WTC11 (cell line): ENCODE measurements around the gene ERH. TPM values are rescaled to one million over a fixed set of nuclear protein-coding genes. Genes with fewer than 3 reads are reported as not detected.

ENCODE experiments used
- ATAC-seq: fragments of 200-7000 bp; cut with Tn5 transposase; 2 replicates; pipeline ENCODE4 v1.10.0; 2021; ENCODE audit warnings: mild to moderate bottlenecking, moderate library complexity
- CTCF ChIA-PET: fragments of 300-600 bp; sonication (Branson Sonifier 250); formaldehyde crosslinking; loops from one replicate; lab custom pipeline; 2021; ENCODE audit warnings: antibody characterized with exemption; lab: Charles Lee
- POLR2A ChIA-PET: fragments of 350-600 bp; sonication (Branson Sonifier 250); formaldehyde crosslinking; loops from one replicate; lab custom pipeline; 2021; ENCODE audit warnings: antibody characterized with exemption; lab: Charles Lee
- DNase-seq: peaks from one replicate; pipeline ENCODE4 v3.0.0; 2021; ENCODE audit warnings: low spot score
- H3K27ac Mint-ChIP-seq: 2 replicates; pipeline ENCODE4 v1.8.0; 2021; ENCODE audit warnings: mixed read lengths
- H3K27me3 Mint-ChIP-seq: 2 replicates; pipeline ENCODE4 v1.8.0; 2021; ENCODE audit warnings: low read depth, mild to moderate bottlenecking, moderate library complexity, mixed read lengths
- H3K36me3 Mint-ChIP-seq: 2 replicates; pipeline ENCODE4 v1.8.0; 2021; ENCODE audit warnings: mixed read lengths
- H3K4me1 Mint-ChIP-seq: 2 replicates; pipeline ENCODE4 v1.8.0; 2022; ENCODE audit warnings: mixed read lengths
- H3K4me3 Mint-ChIP-seq: 2 replicates; pipeline ENCODE4 v1.8.0; 2021; ENCODE audit warnings: mild to moderate bottlenecking, moderate library complexity, mixed read lengths
- H3K9me3 Mint-ChIP-seq: 2 replicates; pipeline ENCODE4 v1.8.0; 2021; ENCODE audit warnings: mixed read lengths
- ATF1 ChIP-seq: sonication (generic); formaldehyde crosslinking; IDR thresholded peaks from 2 replicates; pipeline ENCODE4 v1.8.1; 2023; ENCODE audit warnings: mild to moderate bottlenecking, moderate library complexity, missing genetic modification reagents
- GTF2I ChIP-seq: fragments of 250-450 bp; sonication (Bioruptor Pico); conservative IDR thresholded peaks from 2 replicates; pipeline ENCODE4 v1.4.0; 2021; ENCODE audit warnings: mild to moderate bottlenecking
- NR3C1 ChIP-seq: sonication (generic); formaldehyde crosslinking; conservative IDR thresholded peaks from 2 replicates; pipeline ENCODE4 v1.8.1; 2023; ENCODE audit warnings: low read depth, mild to moderate bottlenecking, missing genetic modification reagents
- PRRX2 ChIP-seq: fragments of 250-450 bp; sonication (Bioruptor Pico); IDR thresholded peaks from 2 replicates; pipeline ENCODE4 v1.8.0; 2021; ENCODE audit warnings: mild to moderate bottlenecking
- SMAD4 ChIP-seq: sonication (generic); formaldehyde crosslinking; IDR thresholded peaks from 2 replicates; pipeline ENCODE4 v1.8.0; 2022; ENCODE audit warnings: mild to moderate bottlenecking, missing genetic modification reagents
- ZNF219 ChIP-seq: sonication (generic); formaldehyde crosslinking; IDR thresholded peaks from 2 replicates; pipeline ENCODE4 v1.8.0; 2023; ENCODE audit warnings: missing genetic modification reagents, mild to moderate bottlenecking, borderline replicate concordance
- ZNF263 ChIP-seq: sonication (generic); formaldehyde crosslinking; IDR thresholded peaks from 2 replicates; pipeline ENCODE4 v1.8.1; 2022; ENCODE audit warnings: low read depth, mild to moderate bottlenecking, moderate library complexity, missing genetic modification reagents
- total RNA-seq: library from RNA; stranded (reverse); gene quantifications from 3 replicates; pipeline ENCODE4 v1.2.3, GENCODE V29; 2021
- TF ChIP-seq, protein P1 (sequence below): fragments of 250-450 bp; sonication (Bioruptor Pico); IDR thresholded peaks from 2 replicates; pipeline ENCODE4 v1.9.0; 2021; ENCODE audit warnings: mild to moderate bottlenecking
- TF ChIP-seq, protein P2 (sequence below): sonication (generic); formaldehyde crosslinking; IDR thresholded peaks from 2 replicates; pipeline ENCODE4 v1.8.1; 2023; ENCODE audit warnings: mild to moderate bottlenecking, missing genetic modification reagents, moderate library complexity
- TF ChIP-seq, protein P3 (sequence below): sonication (generic); formaldehyde crosslinking; IDR thresholded peaks from 2 replicates; pipeline ENCODE4 v1.8.0; 2022; ENCODE audit warnings: mild to moderate bottlenecking, missing genetic modification reagents
- TF ChIP-seq, protein P4 (sequence below): fragments of 250-450 bp; sonication (Bioruptor Pico); IDR thresholded peaks from 2 replicates; pipeline ENCODE4 v1.9.0; 2021; ENCODE audit warnings: moderate library complexity, mild to moderate bottlenecking, inconsistent platforms, borderline replicate concordance
- TF ChIP-seq, protein P5 (sequence below): sonication (generic); formaldehyde crosslinking; IDR thresholded peaks from 2 replicates; pipeline ENCODE4 v1.8.1; 2023; ENCODE audit warnings: mild to moderate bottlenecking, moderate library complexity, missing genetic modification reagents
- TF ChIP-seq, protein P6 (sequence below): sonication (generic); formaldehyde crosslinking; IDR thresholded peaks from 2 replicates; pipeline ENCODE4 v1.8.1; 2023; ENCODE audit warnings: mild to moderate bottlenecking, missing genetic modification reagents, borderline replicate concordance
- TF ChIP-seq, protein P7 (sequence below): sonication (generic); formaldehyde crosslinking; IDR thresholded peaks from 2 replicates; pipeline ENCODE4 v1.8.0; 2023; ENCODE audit warnings: missing genetic modification reagents
- TF ChIP-seq, protein P8 (sequence below): sonication (generic); formaldehyde crosslinking; IDR thresholded peaks from 2 replicates; pipeline ENCODE4 v1.8.0; 2022; ENCODE audit warnings: mild to moderate bottlenecking, missing genetic modification reagents
- TF ChIP-seq, protein P9 (sequence below): fragments of 200-600 bp; IDR thresholded peaks from 2 replicates; pipeline ENCODE4 v1.8.0; 2022; ENCODE audit warnings: antibody characterized with exemption

The ERH gene
- total RNA-seq, 1 experiment from 2014 or later: 363 TPM

DNA sequence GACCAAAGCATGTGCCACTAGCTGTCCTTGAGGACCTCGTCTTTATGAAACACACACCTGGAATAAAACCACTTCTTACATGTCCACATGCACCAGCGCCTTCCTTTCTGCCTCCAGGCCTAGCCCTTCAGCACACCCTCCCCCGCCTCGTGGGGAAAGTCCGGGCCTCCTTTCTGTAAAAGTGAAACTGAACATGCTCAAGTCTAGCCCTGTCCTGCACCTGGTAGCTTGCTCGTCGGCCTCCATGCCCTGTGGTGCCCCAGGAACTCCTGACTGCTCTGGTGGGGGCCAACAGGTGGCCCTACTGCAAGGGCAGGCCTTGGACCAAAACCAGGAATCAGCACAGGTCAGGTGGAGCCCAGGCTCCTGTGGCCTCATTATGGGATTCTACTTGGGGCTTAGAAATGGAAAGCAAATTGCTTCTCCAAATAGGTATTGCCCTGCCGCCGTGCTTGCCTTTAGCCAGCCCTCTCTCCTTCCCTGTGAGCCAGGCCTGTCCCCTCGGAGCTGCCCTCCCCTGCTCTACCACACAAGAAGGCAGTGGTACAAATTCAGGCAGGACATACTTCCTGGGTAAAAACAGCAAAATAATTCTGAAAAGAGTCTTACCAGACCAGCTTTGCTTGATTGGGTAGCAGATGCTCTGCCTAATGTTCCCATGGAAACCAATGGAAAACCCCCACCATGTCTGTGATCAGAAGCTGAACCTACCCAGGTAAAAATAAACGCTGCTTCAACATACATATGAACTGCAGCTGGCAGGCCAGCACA, 43.5 kb downstream of the ERH start:
- Mint-ChIP-seq H3K4me1 (peaks cover 16% of the 10 kb centered on the region), H3K4me3 (no peak overlapping the region), H3K36me3 (no peaks in the 10 kb centered on the region), H3K27me3 (no peaks in the 10 kb centered on the region), H3K27ac (no peak overlapping the region; the same call in 1 of the 2 replicates), H3K9me3 (no peaks in the 10 kb centered on the region)
- DNase-seq: no peak
- CTCF ChIA-PET: interaction anchor here (0.9 to 1.2 kb wide), 2 partner anchors 8 to 67 kb away, joined by 3 to 4 read pairs; no protein-coding TSS in a partner anchor
- POLR2A ChIA-PET: no interaction called here
- ATAC-seq: no peak
- TF ChIP-seq, protein P1, sequence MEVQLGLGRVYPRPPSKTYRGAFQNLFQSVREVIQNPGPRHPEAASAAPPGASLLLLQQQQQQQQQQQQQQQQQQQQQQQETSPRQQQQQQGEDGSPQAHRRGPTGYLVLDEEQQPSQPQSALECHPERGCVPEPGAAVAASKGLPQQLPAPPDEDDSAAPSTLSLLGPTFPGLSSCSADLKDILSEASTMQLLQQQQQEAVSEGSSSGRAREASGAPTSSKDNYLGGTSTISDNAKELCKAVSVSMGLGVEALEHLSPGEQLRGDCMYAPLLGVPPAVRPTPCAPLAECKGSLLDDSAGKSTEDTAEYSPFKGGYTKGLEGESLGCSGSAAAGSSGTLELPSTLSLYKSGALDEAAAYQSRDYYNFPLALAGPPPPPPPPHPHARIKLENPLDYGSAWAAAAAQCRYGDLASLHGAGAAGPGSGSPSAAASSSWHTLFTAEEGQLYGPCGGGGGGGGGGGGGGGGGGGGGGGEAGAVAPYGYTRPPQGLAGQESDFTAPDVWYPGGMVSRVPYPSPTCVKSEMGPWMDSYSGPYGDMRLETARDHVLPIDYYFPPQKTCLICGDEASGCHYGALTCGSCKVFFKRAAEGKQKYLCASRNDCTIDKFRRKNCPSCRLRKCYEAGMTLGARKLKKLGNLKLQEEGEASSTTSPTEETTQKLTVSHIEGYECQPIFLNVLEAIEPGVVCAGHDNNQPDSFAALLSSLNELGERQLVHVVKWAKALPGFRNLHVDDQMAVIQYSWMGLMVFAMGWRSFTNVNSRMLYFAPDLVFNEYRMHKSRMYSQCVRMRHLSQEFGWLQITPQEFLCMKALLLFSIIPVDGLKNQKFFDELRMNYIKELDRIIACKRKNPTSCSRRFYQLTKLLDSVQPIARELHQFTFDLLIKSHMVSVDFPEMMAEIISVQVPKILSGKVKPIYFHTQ (CRISPR knock-in tag): no peak
- TF ChIP-seq, protein P2, sequence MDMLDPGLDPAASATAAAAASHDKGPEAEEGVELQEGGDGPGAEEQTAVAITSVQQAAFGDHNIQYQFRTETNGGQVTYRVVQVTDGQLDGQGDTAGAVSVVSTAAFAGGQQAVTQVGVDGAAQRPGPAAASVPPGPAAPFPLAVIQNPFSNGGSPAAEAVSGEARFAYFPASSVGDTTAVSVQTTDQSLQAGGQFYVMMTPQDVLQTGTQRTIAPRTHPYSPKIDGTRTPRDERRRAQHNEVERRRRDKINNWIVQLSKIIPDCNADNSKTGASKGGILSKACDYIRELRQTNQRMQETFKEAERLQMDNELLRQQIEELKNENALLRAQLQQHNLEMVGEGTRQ (CRISPR knock-in tag): no peak
- TF ChIP-seq, protein P3, sequence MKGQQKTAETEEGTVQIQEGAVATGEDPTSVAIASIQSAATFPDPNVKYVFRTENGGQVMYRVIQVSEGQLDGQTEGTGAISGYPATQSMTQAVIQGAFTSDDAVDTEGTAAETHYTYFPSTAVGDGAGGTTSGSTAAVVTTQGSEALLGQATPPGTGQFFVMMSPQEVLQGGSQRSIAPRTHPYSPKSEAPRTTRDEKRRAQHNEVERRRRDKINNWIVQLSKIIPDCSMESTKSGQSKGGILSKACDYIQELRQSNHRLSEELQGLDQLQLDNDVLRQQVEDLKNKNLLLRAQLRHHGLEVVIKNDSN (CRISPR knock-in tag): no peak
- TF ChIP-seq, protein P4, sequence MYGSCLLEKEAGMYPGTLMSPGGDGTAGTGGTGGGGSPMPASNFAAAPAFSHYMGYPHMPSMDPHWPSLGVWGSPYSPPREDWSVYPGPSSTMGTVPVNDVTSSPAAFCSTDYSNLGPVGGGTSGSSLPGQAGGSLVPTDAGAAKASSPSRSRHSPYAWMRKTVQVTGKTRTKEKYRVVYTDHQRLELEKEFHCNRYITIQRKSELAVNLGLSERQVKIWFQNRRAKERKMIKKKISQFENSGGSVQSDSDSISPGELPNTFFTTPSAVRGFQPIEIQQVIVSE (CRISPR knock-in tag): no peak
- TF ChIP-seq PRRX2 (CRISPR knock-in tag): no peak
- TF ChIP-seq ATF1 (CRISPR knock-in tag): no peak
- TF ChIP-seq ZNF263 (CRISPR knock-in tag): no peak
- no peak for TF ChIP-seq ZNF219 (CRISPR knock-in tag)
- TF ChIP-seq, protein P5, sequence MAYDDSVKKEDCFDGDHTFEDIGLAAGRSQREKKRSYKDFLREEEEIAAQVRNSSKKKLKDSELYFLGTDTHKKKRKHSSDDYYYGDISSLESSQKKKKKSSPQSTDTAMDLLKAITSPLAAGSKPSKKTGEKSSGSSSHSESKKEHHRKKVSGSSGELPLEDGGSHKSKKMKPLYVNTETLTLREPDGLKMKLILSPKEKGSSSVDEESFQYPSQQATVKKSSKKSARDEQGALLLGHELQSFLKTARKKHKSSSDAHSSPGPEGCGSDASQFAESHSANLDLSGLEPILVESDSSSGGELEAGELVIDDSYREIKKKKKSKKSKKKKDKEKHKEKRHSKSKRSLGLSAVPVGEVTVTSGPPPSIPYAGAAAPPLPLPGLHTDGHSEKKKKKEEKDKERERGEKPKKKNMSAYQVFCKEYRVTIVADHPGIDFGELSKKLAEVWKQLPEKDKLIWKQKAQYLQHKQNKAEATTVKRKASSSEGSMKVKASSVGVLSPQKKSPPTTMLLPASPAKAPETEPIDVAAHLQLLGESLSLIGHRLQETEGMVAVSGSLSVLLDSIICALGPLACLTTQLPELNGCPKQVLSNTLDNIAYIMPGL: no peak
- no peak for TF ChIP-seq NR3C1
- TF ChIP-seq, protein P6, sequence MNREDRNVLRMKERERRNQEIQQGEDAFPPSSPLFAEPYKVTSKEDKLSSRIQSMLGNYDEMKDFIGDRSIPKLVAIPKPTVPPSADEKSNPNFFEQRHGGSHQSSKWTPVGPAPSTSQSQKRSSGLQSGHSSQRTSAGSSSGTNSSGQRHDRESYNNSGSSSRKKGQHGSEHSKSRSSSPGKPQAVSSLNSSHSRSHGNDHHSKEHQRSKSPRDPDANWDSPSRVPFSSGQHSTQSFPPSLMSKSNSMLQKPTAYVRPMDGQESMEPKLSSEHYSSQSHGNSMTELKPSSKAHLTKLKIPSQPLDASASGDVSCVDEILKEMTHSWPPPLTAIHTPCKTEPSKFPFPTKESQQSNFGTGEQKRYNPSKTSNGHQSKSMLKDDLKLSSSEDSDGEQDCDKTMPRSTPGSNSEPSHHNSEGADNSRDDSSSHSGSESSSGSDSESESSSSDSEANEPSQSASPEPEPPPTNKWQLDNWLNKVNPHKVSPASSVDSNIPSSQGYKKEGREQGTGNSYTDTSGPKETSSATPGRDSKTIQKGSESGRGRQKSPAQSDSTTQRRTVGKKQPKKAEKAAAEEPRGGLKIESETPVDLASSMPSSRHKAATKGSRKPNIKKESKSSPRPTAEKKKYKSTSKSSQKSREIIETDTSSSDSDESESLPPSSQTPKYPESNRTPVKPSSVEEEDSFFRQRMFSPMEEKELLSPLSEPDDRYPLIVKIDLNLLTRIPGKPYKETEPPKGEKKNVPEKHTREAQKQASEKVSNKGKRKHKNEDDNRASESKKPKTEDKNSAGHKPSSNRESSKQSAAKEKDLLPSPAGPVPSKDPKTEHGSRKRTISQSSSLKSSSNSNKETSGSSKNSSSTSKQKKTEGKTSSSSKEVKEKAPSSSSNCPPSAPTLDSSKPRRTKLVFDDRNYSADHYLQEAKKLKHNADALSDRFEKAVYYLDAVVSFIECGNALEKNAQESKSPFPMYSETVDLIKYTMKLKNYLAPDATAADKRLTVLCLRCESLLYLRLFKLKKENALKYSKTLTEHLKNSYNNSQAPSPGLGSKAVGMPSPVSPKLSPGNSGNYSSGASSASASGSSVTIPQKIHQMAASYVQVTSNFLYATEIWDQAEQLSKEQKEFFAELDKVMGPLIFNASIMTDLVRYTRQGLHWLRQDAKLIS: no peak
- TF ChIP-seq GTF2I (CRISPR knock-in tag): no peak

DNA sequence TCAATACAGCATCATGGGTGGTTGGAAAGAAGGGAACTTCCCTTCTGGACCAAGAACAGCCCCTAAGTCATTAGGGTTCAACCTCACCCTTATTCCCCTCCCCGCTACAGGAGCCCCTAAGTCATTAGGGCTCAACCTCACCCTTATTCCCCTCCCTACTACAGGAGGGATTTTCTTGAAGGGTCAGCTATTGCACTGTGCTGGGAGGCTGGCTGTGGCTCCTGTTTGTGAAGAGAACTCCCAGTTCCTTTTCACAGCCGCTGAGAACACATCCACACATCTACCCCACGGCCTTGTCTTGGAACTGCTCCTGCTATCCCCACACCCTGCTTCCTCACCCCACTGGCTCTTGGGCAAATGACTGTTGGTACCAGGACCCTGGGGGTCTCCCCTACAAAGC, 44.9 kb downstream of the ERH start:
- Mint-ChIP-seq H3K27ac (no peak overlapping the region), H3K4me3 (no peak overlapping the region), H3K4me1 (peaks cover 16% of the 10 kb centered on the region), H3K9me3 (no peaks in the 10 kb centered on the region), H3K36me3 (no peaks in the 10 kb centered on the region), H3K27me3 (no peaks in the 10 kb centered on the region; the same call in 1 of the 2 replicates)
- ChIA-PET POLR2A (no interaction called here), CTCF (interaction anchor here (1.3 to 7.8 kb wide), 2 partner anchors 10 to 224 kb away, joined by 3 to 60 read pairs; no protein-coding TSS in a partner anchor)
- DNase-seq: no peak
- no peak for ATAC-seq
- no peak for TF ChIP-seq SMAD4 (CRISPR knock-in tag)
- TF ChIP-seq, protein P7, sequence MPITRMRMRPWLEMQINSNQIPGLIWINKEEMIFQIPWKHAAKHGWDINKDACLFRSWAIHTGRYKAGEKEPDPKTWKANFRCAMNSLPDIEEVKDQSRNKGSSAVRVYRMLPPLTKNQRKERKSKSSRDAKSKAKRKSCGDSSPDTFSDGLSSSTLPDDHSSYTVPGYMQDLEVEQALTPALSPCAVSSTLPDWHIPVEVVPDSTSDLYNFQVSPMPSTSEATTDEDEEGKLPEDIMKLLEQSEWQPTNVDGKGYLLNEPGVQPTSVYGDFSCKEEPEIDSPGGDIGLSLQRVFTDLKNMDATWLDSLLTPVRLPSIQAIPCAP (CRISPR knock-in tag): no peak
- no peak for TF ChIP-seq ZNF263 (CRISPR knock-in tag)
- TF ChIP-seq, protein P8, sequence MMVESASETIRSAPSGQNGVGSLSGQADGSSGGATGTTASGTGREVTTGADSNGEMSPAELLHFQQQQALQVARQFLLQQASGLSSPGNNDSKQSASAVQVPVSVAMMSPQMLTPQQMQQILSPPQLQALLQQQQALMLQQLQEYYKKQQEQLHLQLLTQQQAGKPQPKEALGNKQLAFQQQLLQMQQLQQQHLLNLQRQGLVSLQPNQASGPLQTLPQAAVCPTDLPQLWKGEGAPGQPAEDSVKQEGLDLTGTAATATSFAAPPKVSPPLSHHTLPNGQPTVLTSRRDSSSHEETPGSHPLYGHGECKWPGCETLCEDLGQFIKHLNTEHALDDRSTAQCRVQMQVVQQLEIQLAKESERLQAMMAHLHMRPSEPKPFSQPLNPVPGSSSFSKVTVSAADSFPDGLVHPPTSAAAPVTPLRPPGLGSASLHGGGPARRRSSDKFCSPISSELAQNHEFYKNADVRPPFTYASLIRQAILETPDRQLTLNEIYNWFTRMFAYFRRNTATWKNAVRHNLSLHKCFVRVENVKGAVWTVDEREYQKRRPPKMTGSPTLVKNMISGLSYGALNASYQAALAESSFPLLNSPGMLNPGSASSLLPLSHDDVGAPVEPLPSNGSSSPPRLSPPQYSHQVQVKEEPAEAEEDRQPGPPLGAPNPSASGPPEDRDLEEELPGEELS (CRISPR knock-in tag): no peak
- TF ChIP-seq, protein P9, sequence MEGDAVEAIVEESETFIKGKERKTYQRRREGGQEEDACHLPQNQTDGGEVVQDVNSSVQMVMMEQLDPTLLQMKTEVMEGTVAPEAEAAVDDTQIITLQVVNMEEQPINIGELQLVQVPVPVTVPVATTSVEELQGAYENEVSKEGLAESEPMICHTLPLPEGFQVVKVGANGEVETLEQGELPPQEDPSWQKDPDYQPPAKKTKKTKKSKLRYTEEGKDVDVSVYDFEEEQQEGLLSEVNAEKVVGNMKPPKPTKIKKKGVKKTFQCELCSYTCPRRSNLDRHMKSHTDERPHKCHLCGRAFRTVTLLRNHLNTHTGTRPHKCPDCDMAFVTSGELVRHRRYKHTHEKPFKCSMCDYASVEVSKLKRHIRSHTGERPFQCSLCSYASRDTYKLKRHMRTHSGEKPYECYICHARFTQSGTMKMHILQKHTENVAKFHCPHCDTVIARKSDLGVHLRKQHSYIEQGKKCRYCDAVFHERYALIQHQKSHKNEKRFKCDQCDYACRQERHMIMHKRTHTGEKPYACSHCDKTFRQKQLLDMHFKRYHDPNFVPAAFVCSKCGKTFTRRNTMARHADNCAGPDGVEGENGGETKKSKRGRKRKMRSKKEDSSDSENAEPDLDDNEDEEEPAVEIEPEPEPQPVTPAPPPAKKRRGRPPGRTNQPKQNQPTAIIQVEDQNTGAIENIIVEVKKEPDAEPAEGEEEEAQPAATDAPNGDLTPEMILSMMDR: no peak
